NB4 (cell line): Measurements from ENCODE around the gene USP24.
"Not testable (repeated sequence)": the region's sequence is repeated elsewhere in the genome, so short reads cannot be mapped to it uniquely, and the experiment has no call there.

Experiments
- DNase-seq: peaks from one replicate; pipeline ENCODE4 v3.0.0; 2010; ENCODE audit warnings: low read depth
- H3K4me3 ChIP-seq: one replicate; pipeline ENCODE4 v1.5.1; 2011; ENCODE audit warnings: mild to moderate bottlenecking, low read depth, low read length, moderate library complexity
- CTCF ChIP-seq: IDR thresholded peaks from one replicate; pipeline ENCODE4 v1.5.1; 2012; ENCODE audit warnings: low read depth, low read length
- MAX ChIP-seq: IDR thresholded peaks from 2 replicates; pipeline ENCODE4 v1.6.1; 2011; ENCODE audit warnings: low read depth, low read length
- MYC ChIP-seq: IDR thresholded peaks from 2 replicates; pipeline ENCODE4 v1.6.1; 2011; ENCODE audit warnings: low read depth, low read length
- POLR2A ChIP-seq: IDR thresholded peaks from 2 replicates; pipeline ENCODE4 v1.6.1; 2011; ENCODE audit warnings: mild to moderate bottlenecking; ENCODE audit not compliant: insufficient read length; ENCODE audit errors: extremely low read depth

The USP24 gene

GRCh38 chr1:55230659-55231058, 15.5 kb upstream of the USP24 start:
- TF ChIP-seq MAX = no peak
- TF ChIP-seq POLR2A = no peak
- TF ChIP-seq CTCF = no peak
- TF ChIP-seq MYC = no peak
- no peak for DNase-seq
- H3K4me3 ChIP-seq = no peak overlapping the region

- DNase-seq, H3K4me3 ChIP-seq: not testable (repeated sequence)
Measured at GRCh38 chr1:55229726-55230125, 14.6 kb upstream of the USP24 start.

GRCh38 chr1:55225228-55225627, 10.1 kb upstream of the USP24 start:
- DNase-seq = no peak
- H3K4me3 ChIP-seq = no peak overlapping the region
- TF ChIP-seq CTCF (no peak), POLR2A (no peak), MYC (no peak), MAX (no peak)

- no peak for DNase-seq
- TF ChIP-seq POLR2A = no peak
- no peak for TF ChIP-seq MAX
- TF ChIP-seq CTCF = no peak
- TF ChIP-seq MYC = no peak
- H3K4me3 ChIP-seq = no peak overlapping the region
Measured at GRCh38 chr1:55224729-55225128, 9.6 kb upstream of the USP24 start.

- TF ChIP-seq POLR2A = no peak
- no peak for TF ChIP-seq MYC
- no peak for TF ChIP-seq CTCF
- no peak for TF ChIP-seq MAX
- DNase-seq = no peak
- no peak overlapping the region for H3K4me3 ChIP-seq
Measured at GRCh38 chr1:55222152-55222551, 7.0 kb upstream of the USP24 start.

GRCh38 chr1:55217226-55217986, 2.2 kb upstream of the USP24 start:
- no peak overlapping the region for H3K4me3 ChIP-seq
- no peak for TF ChIP-seq MYC
- no peak for TF ChIP-seq CTCF
- peak; percentile 29; the same call in 1 of the 2 replicates for TF ChIP-seq MAX
- DNase-seq = peak; percentile 80
